Lung (tissue), 11 donors: ENCODE measurements around the gene CFC1. TPM values are rescaled to one million over a fixed set of nuclear protein-coding genes. Genes with fewer than 3 reads are reported as not detected.
"Not testable (repeated sequence)": the region's sequence is repeated elsewhere in the genome, so short reads cannot be mapped to it uniquely, and the experiment has no call there.

Experiments
- ATAC-seq: fragments of 200-7000 bp; cut with Tn5 transposase; one replicate; pipeline ENCODE4 v1.9.1; 2020; ENCODE audit warnings: moderate number of reproducible peaks; ENCODE audit not compliant: insufficient read depth, low FRiP score
- DNase-seq, 3 donors: peaks; one replicate each; pipeline ENCODE4 v3.0.0-alpha.2; 2013 to 2017
- H3K27ac ChIP-seq, 2 donors: one replicate each; pipeline ENCODE4 v1.5.1; 2013; ENCODE audit warnings: mild to moderate bottlenecking in 2 of 2, moderate library complexity in 2 of 2, control low read depth in 1 of 2, inconsistent platforms in 1 of 2, low read depth in 1 of 2, low read length in 1 of 2
- H3K27me3 ChIP-seq, 3 donors: one replicate each; pipeline ENCODE4 v1.5.1; 2013; ENCODE audit warnings: low read length in 2 of 3; ENCODE audit not compliant: control insufficient read depth in 3 of 3, insufficient read depth in 3 of 3
- H3K36me3 ChIP-seq, 4 donors: one replicate each; pipeline ENCODE4 v1.5.1; 2013; ENCODE audit warnings: low read length in 4 of 4, mild to moderate bottlenecking in 1 of 4, moderate library complexity in 1 of 4; ENCODE audit not compliant: control insufficient read depth in 4 of 4, insufficient read depth in 4 of 4
- H3K4me1 ChIP-seq, 5 donors: one replicate each; pipeline ENCODE4 v1.5.1; 2013; ENCODE audit warnings: low read length in 5 of 5, mild to moderate bottlenecking in 2 of 5, moderate library complexity in 1 of 5; ENCODE audit not compliant: control insufficient read depth in 5 of 5, insufficient read depth in 5 of 5
- H3K4me3 ChIP-seq: one replicate; pipeline ENCODE4 v1.5.1; 2013; ENCODE audit warnings: mild to moderate bottlenecking, control low read depth, moderate library complexity
- H3K9ac ChIP-seq, 2 donors: one replicate each; pipeline ENCODE4 v1.5.1; 2013; ENCODE audit warnings: low read length in 2 of 2, control low read depth in 1 of 2; ENCODE audit not compliant: insufficient read depth in 1 of 2
- H3K9me3 ChIP-seq, 4 donors: one replicate each; pipeline ENCODE4 v1.5.1; 2013; ENCODE audit warnings: low read length in 3 of 4, mild to moderate bottlenecking in 1 of 4, moderate library complexity in 1 of 4; ENCODE audit not compliant: control insufficient read depth in 4 of 4, insufficient read depth in 3 of 4
- WGBS, 2 donors: extraction: QIAGEN DNeasy Blood & Tissue Kit; methylation state at CpG; one replicate each; pipeline ENCODE4 v1.1.7; 2013; 5-methylcytosine and 5-hydroxymethylcytosine counted together
- polyA plus RNA-seq, 2 donors: library from polyadenylated mRNA; stranded (reverse); fragments of 200-250 nt; gene quantifications; one replicate each; pipeline ENCODE4 v1.2.1, GENCODE V29; 2013
- small RNA-seq: library from RNA; depleted of rRNA; stranded (forward); fragments of <200 nt; gene quantifications from one replicate; pipeline ENCODE3, GENCODE V24; 2014; ENCODE audit warnings: low replicate concordance
- total RNA-seq, 2 donors: library from RNA; depleted of rRNA in 1 of 2; stranded (reverse); fragments of >200 nt in 1 of 2; gene quantifications; one replicate each; pipeline ENCODE4 v1.2.1, GENCODE V29; 2014 to 2021
- donor health status: Bipolar disorder and iron deficiency.
- donor health status: healthy.
- donor health status: DM: yes; HTN: yes; CAD: no.

CFC1 gene
- total and polyA plus RNA-seq, 4 donors: 0.19 to 9.1 (median 1.3) TPM; not detected in 1

GRCh38 chr2:130548418-130548817 is 51.0 kb downstream of the CFC1 start:
- H3K36me3 ChIP-seq, H3K4me1 ChIP-seq, H3K27me3 ChIP-seq, H3K9me3 ChIP-seq, H3K4me3 ChIP-seq, DNase-seq, H3K27ac ChIP-seq, ATAC-seq, H3K9ac ChIP-seq: not testable (repeated sequence)
- no CpG with 5 or more reads among the region's 3 CpGs for WGBS, 2 donors

GRCh38 chr2:130544978-130545377 is 54.4 kb downstream of the CFC1 start:
- H3K9ac ChIP-seq, H3K36me3 ChIP-seq, H3K4me1 ChIP-seq, ATAC-seq, H3K9me3 ChIP-seq, H3K4me3 ChIP-seq, H3K27me3 ChIP-seq, DNase-seq, H3K27ac ChIP-seq: not testable (repeated sequence)
- WGBS, 2 donors: no CpG with 5 or more reads among the region's 5 CpGs

- H3K36me3 ChIP-seq, H3K4me3 ChIP-seq, H3K27me3 ChIP-seq, H3K9ac ChIP-seq, H3K9me3 ChIP-seq, H3K4me1 ChIP-seq, DNase-seq, ATAC-seq, H3K27ac ChIP-seq: not testable (repeated sequence)
- WGBS, 2 donors: no CpG with 5 or more reads among the region's 12 CpGs
Observed at GRCh38 chr2:130543785-130544528, 55.4 kb downstream of the CFC1 start.

- not testable (repeated sequence) for H3K27me3 ChIP-seq, H3K9ac ChIP-seq, H3K36me3 ChIP-seq, H3K27ac ChIP-seq, ATAC-seq, DNase-seq, H3K9me3 ChIP-seq, H3K4me3 ChIP-seq, H3K4me1 ChIP-seq
- no CpG with 5 or more reads among the region's 4 CpGs for WGBS, 2 donors
Observed at GRCh38 chr2:130542789-130543188, 56.6 kb downstream of the CFC1 start.

Small RNA genes lying within 50 kb of the gene (small RNA-seq; reads per million reads assigned to genes)
- not detected for gene RF00017
- gene RNU6-848P: not detected

Other genes with a start within 250 kb of the CFC1 start
- gene PTPN18, start 243.5 kb downstream of the CFC1 start, total RNA-seq: 10 to 100 TPM; 29.2 to 88.3 TPM
- gene PTPN18, start 243.5 kb downstream of the CFC1 start, polyA plus RNA-seq: 10 to 100 TPM; 52.5 to 67.0 TPM
- 1 to 10 TPM in 1 of 2 donors, under 1 TPM in 1; 0.28 to 4.0 TPM for gene POTEI, start 90.2 kb downstream of the CFC1 start, total RNA-seq
- under 1 TPM; 0.02 to 0.03 TPM for gene POTEI, start 90.2 kb downstream of the CFC1 start, polyA plus RNA-seq
- under 1 TPM in 1 of 2 donors, not detected in 1; 0.18 TPM for gene CFC1B, start 78.4 kb downstream of the CFC1 start, total RNA-seq
- gene CFC1B, start 78.4 kb downstream of the CFC1 start, polyA plus RNA-seq: not detected
- gene POTEJ, start 11.9 kb upstream of the CFC1 start, total RNA-seq: 1 to 10 TPM in 1 of 2 donors, under 1 TPM in 1; 0.09 to 1.8 TPM
- gene POTEJ, start 11.9 kb upstream of the CFC1 start, polyA plus RNA-seq: not detected
- gene GPR148, start 129.5 kb upstream of the CFC1 start, total RNA-seq: not detected
- not detected for gene GPR148, start 129.5 kb upstream of the CFC1 start, polyA plus RNA-seq
- under 1 TPM; 0.09 to 0.74 TPM for gene AMER3, start 156.0 kb upstream of the CFC1 start, total RNA-seq
- not detected for gene AMER3, start 156.0 kb upstream of the CFC1 start, polyA plus RNA-seq
- gene ARHGEF4, start 237.3 kb upstream of the CFC1 start, total RNA-seq: 10 to 100 TPM in 1 of 2 donors, 1 to 10 TPM in 1; 8.1 to 15.9 TPM
- 1 to 10 TPM; 1.8 to 5.8 TPM for gene ARHGEF4, start 237.3 kb upstream of the CFC1 start, polyA plus RNA-seq